ENCODE data around the gene ATP8A2. TPM values are rescaled to one million over a fixed set of nuclear protein-coding genes. Genes with fewer than 3 reads are reported as not detected.

The ATP8A2 gene
- polyA plus RNA-seq, 4 donors = 5.4 to 6.7 (median 5.7) TPM

- DNase-seq (ENCODE audit: low read depth in 4 of 4, low spot score in 2 of 4) = no peak
These were observed 346.0 kb downstream of the ATP8A2 start for GRCh38 chr13:25717666-25718197.

GRCh38 chr13:25719666-25720065 is 347.9 kb downstream of the ATP8A2 start:
- DNase-seq (ENCODE audit: low read depth in 4 of 4, low spot score in 2 of 4) = no peak

- no peak for DNase-seq (ENCODE audit: low read depth in 4 of 4, low spot score in 2 of 4)
These were observed 351.1 kb downstream of the ATP8A2 start for GRCh38 chr13:25722893-25723292.

DNA sequence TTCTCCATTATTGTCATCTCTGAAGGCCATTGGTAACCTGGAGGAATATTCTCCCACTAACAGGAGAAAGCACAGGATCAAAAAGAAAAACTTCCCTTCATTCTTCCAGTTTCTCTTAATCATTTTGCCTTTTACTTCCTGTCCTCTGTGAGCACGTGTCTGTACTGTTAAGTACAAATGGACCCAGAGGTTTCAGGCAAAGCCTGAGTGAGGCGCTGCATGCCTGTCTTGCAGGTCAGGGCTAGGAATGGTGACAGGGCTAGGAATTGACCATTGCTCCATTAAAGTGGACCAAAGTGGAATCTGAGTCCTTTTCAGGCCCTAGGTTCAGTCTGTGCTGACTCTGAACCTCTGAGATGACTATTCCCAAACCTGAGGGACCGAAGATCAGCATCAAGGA is 353.3 kb downstream of the ATP8A2 start:
- no peak for DNase-seq (ENCODE audit: low read depth in 4 of 4, low spot score in 2 of 4)

DNA sequence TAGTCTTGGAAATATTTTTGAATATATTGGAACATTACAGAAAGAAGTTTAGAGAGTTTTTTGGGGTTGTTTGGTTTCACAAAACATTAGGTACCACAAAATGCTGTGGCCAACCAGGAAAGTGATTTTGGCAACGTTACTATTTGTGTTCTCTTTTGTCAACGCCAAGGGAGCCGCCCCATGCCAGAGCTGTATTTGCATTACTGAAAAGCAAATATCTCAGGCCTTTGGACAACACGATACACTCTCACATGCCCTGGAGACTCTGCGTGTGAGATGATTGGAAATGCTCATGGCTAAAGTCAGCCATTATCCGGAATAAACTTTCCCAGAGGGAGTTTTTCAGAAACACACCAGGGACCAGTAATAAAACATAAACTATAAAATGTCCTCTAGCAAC is 355.5 kb downstream of the ATP8A2 start:
- no peak for DNase-seq (ENCODE audit: low read depth in 4 of 4, low spot score in 2 of 4)

DNA sequence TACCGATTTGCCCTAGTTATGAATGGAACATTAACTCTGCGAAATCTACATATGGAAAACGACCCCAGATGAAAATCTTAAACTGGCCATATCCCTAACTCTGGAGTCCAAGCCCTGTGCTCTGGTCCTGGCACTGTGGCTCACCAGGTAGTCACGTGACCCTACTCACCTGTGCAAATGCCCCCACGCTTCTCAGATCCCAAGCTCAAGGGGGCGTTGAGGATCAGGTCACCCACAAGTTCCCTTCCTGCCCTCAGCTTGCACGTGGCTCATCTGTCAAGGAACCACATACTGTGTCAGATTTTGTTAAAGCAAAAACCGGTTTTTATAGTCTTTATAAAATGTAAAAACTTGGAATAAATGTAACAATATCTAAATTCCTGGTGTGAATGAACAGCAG is 356.0 kb downstream of the ATP8A2 start:
- DNase-seq (ENCODE audit: low read depth in 4 of 4, low spot score in 2 of 4) = no peak

- no peak for DNase-seq (ENCODE audit: low read depth in 4 of 4, low spot score in 2 of 4)
These were observed 357.4 kb downstream of the ATP8A2 start for GRCh38 chr13:25729201-25729600.

- no peak for DNase-seq (ENCODE audit: low read depth in 4 of 4, low spot score in 2 of 4)
These were observed 359.3 kb downstream of the ATP8A2 start for GRCh38 chr13:25731037-25731436.

GRCh38 chr13:25731536-25731935 is 359.8 kb downstream of the ATP8A2 start:
- no peak for DNase-seq (ENCODE audit: low read depth in 4 of 4, low spot score in 2 of 4)

DNA sequence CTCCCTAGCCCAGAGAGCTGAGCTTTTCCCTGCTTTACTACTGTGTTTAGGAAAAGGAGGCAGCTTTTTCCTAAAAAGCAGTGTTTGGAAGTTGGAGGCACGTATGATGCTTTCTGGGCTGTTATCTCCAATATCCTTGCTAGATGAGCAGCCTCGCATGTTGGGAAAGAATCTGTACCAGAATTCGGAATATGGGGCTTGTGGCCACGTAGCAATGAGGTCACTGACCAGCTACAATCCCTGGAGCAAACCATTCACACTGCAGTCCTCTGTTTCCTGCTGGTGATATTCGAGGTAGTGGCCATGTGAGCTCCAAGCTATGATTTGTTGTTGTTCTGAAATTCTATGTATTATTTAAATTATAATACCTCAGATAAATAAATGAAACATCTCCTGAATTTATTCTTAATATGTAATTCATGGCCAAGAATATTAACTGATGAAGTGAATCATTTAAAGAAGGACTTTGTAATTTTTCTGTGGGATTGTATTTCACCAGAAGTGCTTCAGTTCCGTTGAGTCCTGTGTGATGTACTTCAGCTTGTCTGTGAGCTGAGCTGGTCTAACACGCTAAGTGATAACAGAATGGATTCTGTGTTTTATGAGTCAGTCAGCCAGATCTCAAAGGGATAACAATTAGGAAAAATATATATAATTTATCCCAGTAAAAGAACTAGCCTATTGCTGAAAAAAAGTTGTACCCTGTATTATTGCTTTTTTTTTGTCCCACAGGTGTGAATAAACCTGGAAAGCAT is 360.5 kb downstream of the ATP8A2 start:
- no peak for DNase-seq (ENCODE audit: low read depth in 4 of 4, low spot score in 2 of 4)

DNA sequence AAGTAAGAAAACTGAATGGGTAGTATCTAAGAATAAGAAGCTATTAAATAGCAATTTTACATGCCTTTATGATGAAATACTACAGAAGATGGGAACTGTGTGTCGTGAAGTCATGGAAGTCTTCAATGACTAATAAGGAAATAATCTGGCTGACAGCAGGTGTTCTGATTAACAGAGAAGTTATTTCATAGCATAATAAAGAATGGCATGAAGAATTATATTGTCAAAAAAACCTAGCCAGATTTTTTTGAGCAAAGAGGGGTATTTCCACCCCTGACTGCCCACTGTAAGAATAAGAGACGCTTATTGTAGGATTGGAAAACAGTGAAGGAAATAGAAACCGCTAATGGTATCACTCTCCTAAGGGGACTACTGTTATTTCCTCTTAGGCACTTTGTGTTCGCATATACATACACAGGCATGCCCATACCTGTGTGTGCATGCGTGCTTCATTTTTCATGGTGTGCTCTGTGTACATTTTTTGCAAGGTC is 361.3 kb downstream of the ATP8A2 start:
- DNase-seq (ENCODE audit: low read depth in 4 of 4, low spot score in 2 of 4) = no peak

DNA sequence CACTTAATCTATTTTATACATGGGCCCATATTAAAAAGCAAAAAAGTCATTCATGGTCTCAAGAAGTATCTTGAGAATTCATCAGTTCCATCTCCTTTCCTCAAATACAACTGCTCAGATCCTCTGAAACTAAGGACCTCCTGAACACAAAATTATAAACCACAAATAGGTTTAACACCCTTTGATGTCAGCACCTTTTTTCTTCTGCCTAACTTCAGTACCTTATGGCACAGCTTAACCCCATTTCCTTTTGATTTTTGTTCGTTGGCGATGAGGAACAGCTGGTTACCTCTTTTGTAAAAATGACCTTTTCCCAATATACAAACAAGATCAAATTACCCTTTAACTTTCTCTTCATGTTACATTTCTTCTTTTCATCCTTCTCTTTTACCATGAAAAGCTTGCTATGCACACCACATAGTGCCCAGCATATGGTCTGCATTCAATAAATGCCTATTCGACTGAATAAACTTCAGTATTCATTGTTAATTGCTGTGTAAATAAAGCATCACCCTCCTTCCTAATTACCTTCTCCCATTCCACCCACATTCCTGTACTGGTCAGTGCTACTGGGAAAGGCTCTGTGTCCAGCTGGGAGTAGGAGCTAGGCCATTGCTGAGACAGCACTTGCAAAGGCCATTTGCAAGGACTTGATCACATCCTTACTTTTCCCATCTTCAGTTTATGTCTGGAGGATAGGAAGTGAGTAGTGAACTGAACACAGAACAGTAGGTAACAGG is 362.1 kb downstream of the ATP8A2 start:
- DNase-seq (ENCODE audit: low read depth in 4 of 4, low spot score in 2 of 4) = no peak

- DNase-seq (ENCODE audit: low read depth in 4 of 4, low spot score in 2 of 4) = no peak
These were observed 366.8 kb downstream of the ATP8A2 start for GRCh38 chr13:25738342-25739196.

DNA sequence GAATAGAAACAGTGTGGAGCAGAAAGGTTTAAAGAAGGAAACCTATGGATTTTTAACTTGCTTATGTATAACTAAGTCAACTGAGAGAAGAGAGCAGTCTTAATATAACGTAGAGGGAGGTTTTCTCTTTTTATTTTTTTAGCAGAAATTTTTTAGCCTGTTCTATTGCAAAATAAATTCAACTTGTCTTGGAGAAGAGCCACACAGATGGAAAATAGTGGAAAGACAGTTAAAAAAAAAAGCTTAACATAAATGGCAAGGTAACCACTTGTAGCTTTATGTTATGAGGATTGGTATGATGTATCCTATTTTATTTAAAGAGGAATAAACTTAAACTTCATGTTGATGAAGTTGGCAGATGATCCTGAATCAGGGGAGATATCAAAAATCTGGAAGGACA is 367.6 kb downstream of the ATP8A2 start:
- no peak for DNase-seq (ENCODE audit: low read depth in 4 of 4, low spot score in 2 of 4)

DNA sequence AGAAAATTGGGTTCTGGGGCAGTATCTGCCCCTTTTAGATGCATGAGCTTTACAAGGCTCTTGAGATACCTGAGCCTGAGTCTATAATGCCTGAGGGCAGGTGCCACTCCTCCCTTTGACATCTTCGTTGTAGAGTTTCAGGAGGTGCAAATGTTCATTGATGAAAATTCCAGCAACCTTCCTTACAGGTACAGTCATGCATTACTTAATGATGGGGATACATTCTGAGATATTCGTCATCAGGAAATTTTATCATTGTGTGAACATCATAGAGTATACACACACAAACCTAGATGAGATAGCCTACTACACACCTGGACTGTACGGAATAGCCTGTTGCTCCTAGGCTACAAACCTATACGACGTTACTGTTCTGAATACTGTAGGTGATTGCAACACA is 370.0 kb downstream of the ATP8A2 start:
- DNase-seq (ENCODE audit: low read depth in 4 of 4, low spot score in 2 of 4) = no peak

DNA sequence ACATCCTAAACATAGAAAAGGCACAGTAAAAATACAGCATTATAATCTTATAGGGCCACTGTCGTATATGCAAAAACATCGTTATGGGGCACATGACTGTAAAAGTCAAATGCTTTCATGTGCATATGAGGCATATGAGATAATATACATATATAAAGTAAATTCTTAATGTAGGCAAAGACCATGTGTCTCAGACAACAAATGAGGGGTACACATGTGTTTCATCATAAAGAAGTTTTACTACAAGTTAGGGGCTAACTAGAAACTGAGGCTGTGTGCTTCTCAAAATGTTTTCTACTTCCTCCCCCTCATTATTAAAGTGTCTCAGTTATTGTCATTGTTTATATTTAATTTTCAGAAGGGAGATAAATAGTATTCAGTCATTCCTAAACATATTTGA is 370.4 kb downstream of the ATP8A2 start:
- no peak for DNase-seq (ENCODE audit: low read depth in 4 of 4, low spot score in 2 of 4)

DNA sequence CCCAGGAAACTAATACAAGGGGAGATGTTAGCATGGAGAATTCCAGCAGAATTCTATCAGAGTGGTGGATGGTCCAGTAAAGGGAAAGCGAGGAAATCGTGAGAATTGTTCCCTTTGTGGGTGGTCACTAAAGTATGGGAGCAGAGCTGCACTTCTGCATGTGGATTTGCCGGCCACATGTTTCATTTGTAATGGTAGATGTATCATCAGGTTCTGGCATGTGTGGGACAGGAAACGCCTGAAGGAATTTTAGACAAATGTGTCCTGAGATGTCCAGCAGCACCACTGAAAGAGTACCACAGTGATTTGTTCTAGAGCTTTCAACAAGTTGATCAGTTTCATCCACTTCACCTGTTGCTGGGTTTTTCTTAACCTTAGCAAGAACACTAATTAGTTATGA is 371.6 kb downstream of the ATP8A2 start:
- DNase-seq (ENCODE audit: low read depth in 4 of 4, low spot score in 2 of 4) = no peak

GRCh38 chr13:25744178-25744577 is 372.4 kb downstream of the ATP8A2 start:
- DNase-seq (ENCODE audit: low read depth in 4 of 4, low spot score in 2 of 4) = no peak

GRCh38 chr13:25746131-25746530 is 374.4 kb downstream of the ATP8A2 start:
- DNase-seq (ENCODE audit: low read depth in 4 of 4, low spot score in 2 of 4) = no peak

DNA sequence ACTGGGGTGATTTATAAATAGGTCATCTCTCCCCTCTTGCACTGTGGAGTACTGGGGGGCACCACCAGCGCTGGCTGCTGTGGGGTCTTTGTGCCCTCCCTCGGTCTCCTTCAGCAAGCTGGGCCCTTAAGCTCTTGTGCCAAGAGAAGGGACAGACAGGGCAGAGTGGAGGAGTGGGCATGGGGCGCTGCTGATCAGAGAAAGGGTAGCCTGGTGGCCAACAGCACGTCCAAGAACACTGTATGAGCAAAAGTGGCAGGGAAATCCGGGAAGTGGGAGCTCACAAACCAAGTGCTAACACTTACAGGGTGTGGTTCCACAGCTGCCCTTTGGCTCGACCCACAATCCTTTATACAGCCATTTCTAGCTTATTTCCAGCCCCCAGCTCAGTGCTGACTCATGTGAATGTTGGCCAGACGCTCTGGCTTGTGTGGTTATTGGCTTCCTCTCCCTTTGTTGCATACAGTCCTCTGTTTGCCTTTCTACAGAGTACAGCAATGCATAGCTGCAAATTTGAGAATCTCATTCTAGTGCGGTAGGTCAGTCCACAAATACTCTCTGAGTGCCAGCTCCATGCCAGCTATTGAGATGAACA is 381.3 kb downstream of the ATP8A2 start:
- no peak for DNase-seq (ENCODE audit: low read depth in 4 of 4, low spot score in 2 of 4)
